Stomach (tissue), 9 donors: ENCODE measurements around the gene TMEM54. TPM values are rescaled to one million over a fixed set of nuclear protein-coding genes. Genes with fewer than 3 reads are reported as not detected.
A peak's percentile ranks its signal among the peaks of the same experiment; 100 is the strongest.

Source experiments
- DNase-seq, 2 donors: peaks; one replicate each; pipeline versions ENCODE4 v3.0.0 to v3.0.0-alpha.2; 2013 to 2019
- H3K27ac ChIP-seq, 5 donors: fragments of 200-600 bp in 4 of 5; sonication (generic) in 4 of 5; one replicate each; pipeline ENCODE4 v1.5.1; 2013 to 2019; ENCODE audit warnings: mild to moderate bottlenecking in 1 of 5, moderate library complexity in 1 of 5
- H3K27me3 ChIP-seq, 3 donors: fragments of 200-600 bp; sonication (generic); one replicate each; pipeline ENCODE4 v1.5.1; 2017 to 2019; ENCODE audit warnings: mixed run types in 1 of 3
- H3K36me3 ChIP-seq, 4 donors: fragments of 200-600 bp; sonication (generic); 1 replicate in 3 of 4; 2 replicates in 1 of 4; pipeline ENCODE4 v1.5.1; 2016 to 2019
- H3K4me1 ChIP-seq, 4 donors: fragments of 200-600 bp; sonication (generic); one replicate each; pipeline ENCODE4 v1.5.1; 2016 to 2019
- H3K4me3 ChIP-seq, 4 donors: fragments of 200-600 bp; sonication (generic) in 3 of 4; one replicate each; pipeline ENCODE4 v1.5.1; 2016 to 2019; ENCODE audit warnings: mild to moderate bottlenecking in 1 of 4
- H3K9me3 ChIP-seq, 4 donors: fragments of 200-600 bp; sonication (generic); one replicate each; pipeline ENCODE4 v1.5.1; 2016 to 2019
- EP300 ChIP-seq: sonication (generic); formaldehyde crosslinking; IDR thresholded peaks from one replicate; pipeline ENCODE4 v1.6.1; 2017; ENCODE audit warnings: antibody characterized with exemption
- POLR2A ChIP-seq, 4 donors: fragments of 450-650 bp; IDR thresholded peaks; one replicate each; pipeline ENCODE4 v1.6.1; 2016; ENCODE audit warnings: antibody characterized with exemption in 4 of 4, control low read depth in 2 of 4, mild to moderate bottlenecking in 1 of 4, moderate library complexity in 1 of 4
- POLR2AphosphoS5 ChIP-seq, 3 donors: sonication (generic); formaldehyde crosslinking; IDR thresholded peaks; one replicate each; pipeline ENCODE4 v1.6.1; 2016; ENCODE audit warnings: antibody characterized with exemption in 3 of 3
- WGBS, 5 donors: extraction: QIAGEN DNeasy Blood & Tissue Kit in 3 of 5; methylation state at CpG; one replicate each; pipeline versions ENCODE4 v1.1.5 to v1.1.7; 2013 to 2018; 5-methylcytosine and 5-hydroxymethylcytosine counted together
- intact Hi-C: fragments of 100-400 bp; cut with DNase I; formaldehyde crosslinking; loops from one replicate; pipeline ENCODE4 v1.15.1; 2023; ENCODE audit warnings: low total_unique reads
- polyA plus RNA-seq, 3 donors: library from polyadenylated mRNA; stranded (reverse); fragments of 200-250 nt; gene quantifications; one replicate each; pipeline ENCODE4 v1.2.3, GENCODE V29; 2013
- total RNA-seq, 5 donors: library from RNA; depleted of rRNA; stranded (reverse); fragments of >200 nt; gene quantifications; one replicate each; pipeline versions ENCODE4 v1.1.0 to v1.2.3, GENCODE V29; 2014 to 2016
- TF ChIP-seq, protein P1 (sequence below), 7 experiments: fragments of 450-650 bp in 4 of 7; fragments of 200-600 bp in 3 of 7; sonication (generic) in 3 of 7; IDR thresholded peaks; one replicate each; pipeline ENCODE4 v1.5.1; 2016 to 2019; ENCODE audit warnings: antibody characterized with exemption in 7 of 7, control low read depth in 2 of 7, mild to moderate bottlenecking in 1 of 7
- donor health status: healthy with polysubstance abuse.
- donor health status: Bipolar disorder and iron deficiency.
- donor health status: healthy.

TMEM54 gene
- total and polyA plus RNA-seq, 8 donors, result 34.9 to 408 (median 159) TPM

DNA sequence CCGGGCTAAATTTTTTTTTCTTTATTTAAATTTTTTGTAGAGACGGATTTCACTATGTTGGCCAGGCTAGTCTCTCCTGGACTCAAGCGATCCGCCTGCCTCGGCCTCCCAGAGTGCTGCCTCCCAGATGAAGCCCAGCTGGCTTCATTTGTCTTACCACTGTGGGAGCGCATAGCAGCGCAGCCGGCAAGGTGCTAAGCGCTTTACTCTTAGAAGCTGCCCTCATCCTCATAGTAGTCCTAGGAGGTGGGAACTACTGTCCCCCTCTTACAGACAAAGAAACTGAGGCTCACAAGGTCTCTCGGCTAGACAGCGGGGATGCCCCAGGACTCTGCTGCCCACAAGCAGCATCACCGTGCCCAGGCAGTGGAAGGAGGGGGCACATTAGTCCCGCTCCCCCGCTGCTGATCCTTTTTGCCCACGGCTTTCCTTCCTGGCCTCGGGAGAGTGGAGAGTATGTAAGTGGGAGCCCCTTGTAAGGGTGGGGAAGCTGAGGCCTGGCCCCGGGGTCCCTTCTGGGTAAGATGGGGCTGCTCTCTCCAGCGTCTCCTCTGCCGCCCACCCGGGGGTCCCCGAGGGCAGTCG lies 726 bp downstream of the TMEM54 start:
- Histone ChIP-seq H3K4me1 (peaks cover 12 to 34% (median 30%) of the 10 kb centered on the region in 4 donors), H3K9me3 (no peaks in the 10 kb centered on the region), H3K4me3 (peak overlapping the region; percentile 72 to 77 (median 75)), H3K27ac (peak overlapping the region; percentile 76 to 91 (median 84)), H3K36me3 (peaks cover 0 to 25% (median 15%) of the 10 kb centered on the region in 4 donors), H3K27me3 (peaks cover 0 to 30% (median 3%) of the 10 kb centered on the region in 3 donors)
- DNase-seq, result peak in 1 of 2 donors; percentile 32
- no peak for TF ChIP-seq POLR2AphosphoS5 (IDR thresholded peaks at IDR 0.05)
- intact Hi-C loops, result no loop called here
- WGBS, 5 donors, result 12 to 15% (median 14%) methylated on average over 16 to 22 of the region's 22 CpGs

DNA sequence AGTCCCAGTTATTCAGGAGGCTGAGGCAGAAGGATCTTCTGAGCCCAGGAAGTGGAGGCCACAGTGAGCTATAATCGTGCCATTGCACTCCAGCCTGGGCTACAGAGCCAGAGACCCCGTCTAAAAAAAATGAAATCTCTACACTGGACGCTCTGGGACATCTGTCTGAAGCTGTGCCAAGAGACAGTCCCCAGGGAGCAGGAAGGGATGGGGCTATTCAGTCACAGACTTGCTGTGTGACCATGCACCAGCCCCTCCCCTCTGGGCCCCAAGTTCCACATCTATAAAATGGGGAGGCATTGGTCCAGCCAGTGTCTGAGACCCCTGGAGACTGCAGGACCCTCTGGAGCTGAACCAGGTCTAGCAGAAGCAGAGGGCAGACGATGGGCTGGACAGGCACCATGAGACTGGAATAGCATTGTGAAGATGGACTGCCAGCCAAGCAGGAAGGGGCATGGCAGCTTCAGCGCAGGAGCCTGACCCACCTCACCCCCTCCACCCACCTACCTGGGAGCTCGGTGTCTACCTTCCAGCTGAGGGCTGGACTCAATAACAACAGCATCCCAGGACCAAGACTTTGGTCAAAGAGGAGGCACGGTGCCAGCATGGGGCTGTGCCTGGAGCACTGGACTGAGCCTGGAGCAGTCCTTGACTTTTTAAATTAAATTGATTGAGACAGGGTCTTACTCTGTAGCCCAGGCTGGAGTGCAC lies 1.4 kb downstream of the TMEM54 start:
- WGBS, 5 donors, result 72 to 81% (median 76%) methylated on average over 7 of the region's 7 CpGs
- peaks cover 8 to 30% (median 29%) of the 10 kb centered on the region in 4 donors for H3K4me1 ChIP-seq
- peak in 1 of 2 donors; percentile 8 for DNase-seq
- peaks cover 0 to 30% (median 3%) of the 10 kb centered on the region in 3 donors for H3K27me3 ChIP-seq
- no peak for TF ChIP-seq POLR2AphosphoS5 (IDR thresholded peaks at IDR 0.05)
- TF ChIP-seq EP300, result no peak
- TF ChIP-seq, protein P1, sequence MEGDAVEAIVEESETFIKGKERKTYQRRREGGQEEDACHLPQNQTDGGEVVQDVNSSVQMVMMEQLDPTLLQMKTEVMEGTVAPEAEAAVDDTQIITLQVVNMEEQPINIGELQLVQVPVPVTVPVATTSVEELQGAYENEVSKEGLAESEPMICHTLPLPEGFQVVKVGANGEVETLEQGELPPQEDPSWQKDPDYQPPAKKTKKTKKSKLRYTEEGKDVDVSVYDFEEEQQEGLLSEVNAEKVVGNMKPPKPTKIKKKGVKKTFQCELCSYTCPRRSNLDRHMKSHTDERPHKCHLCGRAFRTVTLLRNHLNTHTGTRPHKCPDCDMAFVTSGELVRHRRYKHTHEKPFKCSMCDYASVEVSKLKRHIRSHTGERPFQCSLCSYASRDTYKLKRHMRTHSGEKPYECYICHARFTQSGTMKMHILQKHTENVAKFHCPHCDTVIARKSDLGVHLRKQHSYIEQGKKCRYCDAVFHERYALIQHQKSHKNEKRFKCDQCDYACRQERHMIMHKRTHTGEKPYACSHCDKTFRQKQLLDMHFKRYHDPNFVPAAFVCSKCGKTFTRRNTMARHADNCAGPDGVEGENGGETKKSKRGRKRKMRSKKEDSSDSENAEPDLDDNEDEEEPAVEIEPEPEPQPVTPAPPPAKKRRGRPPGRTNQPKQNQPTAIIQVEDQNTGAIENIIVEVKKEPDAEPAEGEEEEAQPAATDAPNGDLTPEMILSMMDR (IDR thresholded peaks at IDR 0.05), result no peak
- no peak for TF ChIP-seq POLR2A (IDR thresholded peaks at IDR 0.05)
- peak overlapping the region in 3 of 4 donors; percentile 74 to 77 (median 76) for H3K4me3 ChIP-seq
- no peaks in the 10 kb centered on the region for H3K9me3 ChIP-seq
- intact Hi-C loops, result no loop called here
- H3K27ac ChIP-seq, result peak overlapping the region in 3 of 5 donors; percentile 84 to 91 (median 88)
- peaks cover 0 to 32% (median 22%) of the 10 kb centered on the region in 4 donors for H3K36me3 ChIP-seq

DNA sequence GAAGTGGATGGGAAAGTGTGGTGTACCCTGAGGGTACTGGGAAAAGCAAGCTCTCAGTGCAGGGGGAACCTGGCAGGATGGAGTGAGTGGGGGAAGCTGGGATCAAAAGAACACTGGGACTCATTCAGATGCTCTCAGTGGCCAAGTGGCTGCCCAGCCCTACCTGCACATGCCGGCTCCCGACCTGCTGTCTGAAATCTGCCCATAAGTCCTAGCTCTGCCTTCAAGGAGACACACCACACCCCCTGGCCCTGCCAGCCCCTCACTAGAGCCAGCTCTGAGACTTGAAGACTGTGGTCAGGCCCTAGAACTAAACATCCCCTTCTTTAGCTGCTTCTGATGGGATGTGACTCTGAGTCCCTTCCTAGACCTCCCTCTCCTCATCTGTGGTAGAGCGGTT lies 2.2 kb downstream of the TMEM54 start:
- Histone ChIP-seq H3K4me1 (peaks cover 9 to 35% (median 31%) of the 10 kb centered on the region in 4 donors), H3K4me3 (peak overlapping the region in 1 of 4 donors; percentile 74), H3K27me3 (peaks cover 0 to 34% (median 5%) of the 10 kb centered on the region in 3 donors), H3K27ac (no peak overlapping the region), H3K9me3 (no peaks in the 10 kb centered on the region), H3K36me3 (peaks cover 0 to 33% (median 23%) of the 10 kb centered on the region in 4 donors)
- TF ChIP-seq EP300 (no peak), POLR2A (IDR thresholded peaks at IDR 0.05) (no peak), POLR2AphosphoS5 (IDR thresholded peaks at IDR 0.05) (no peak)
- TF ChIP-seq, protein P1 (IDR thresholded peaks at IDR 0.05), result no peak
- 89 to 98% (median 96%) methylated on average over 3 of the region's 3 CpGs for WGBS, 5 donors
- DNase-seq, result peak in 1 of 2 donors; percentile 2
- intact Hi-C loops, result no loop called here

DNA sequence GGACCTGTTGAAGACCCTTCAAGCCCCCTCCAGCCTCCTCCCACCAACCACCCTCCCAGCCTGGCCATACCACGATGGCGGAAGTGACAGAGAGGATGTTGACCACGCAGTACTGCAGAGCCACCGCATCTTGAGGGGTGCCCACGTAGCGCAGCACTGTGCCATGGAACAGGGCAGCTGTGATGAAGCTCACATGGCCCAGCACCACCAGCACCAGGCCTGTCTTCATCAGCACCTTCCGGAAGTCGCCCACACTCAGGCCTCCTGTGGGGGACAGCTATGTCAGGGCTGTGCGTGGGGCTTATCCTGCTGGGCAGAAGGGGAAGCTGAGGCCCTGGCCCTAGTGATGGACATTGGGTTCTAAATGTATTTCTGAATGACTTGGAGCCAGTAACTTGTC lies 3.1 kb downstream of the TMEM54 start:
- H3K36me3 ChIP-seq, result peaks cover 0 to 33% (median 23%) of the 10 kb centered on the region in 4 donors
- peaks cover 0 to 43% (median 14%) of the 10 kb centered on the region in 3 donors for H3K27me3 ChIP-seq
- H3K27ac ChIP-seq, result no peak overlapping the region
- 90 to 96% (median 93%) methylated on average over 6 to 9 of the region's 9 CpGs for WGBS, 5 donors
- no peak for TF ChIP-seq POLR2A (IDR thresholded peaks at IDR 0.05)
- no peak for TF ChIP-seq POLR2AphosphoS5 (IDR thresholded peaks at IDR 0.05)
- TF ChIP-seq, protein P1 (IDR thresholded peaks at IDR 0.05), result no peak
- no peak for TF ChIP-seq EP300
- H3K4me3 ChIP-seq, result no peak overlapping the region
- no peaks in the 10 kb centered on the region for H3K9me3 ChIP-seq
- DNase-seq, result no peak
- intact Hi-C loops, result no loop called here
- H3K4me1 ChIP-seq, result peaks cover 18 to 44% (median 36%) of the 10 kb centered on the region in 4 donors
